Measurements from ENCODE around the gene HNRNPA3.

Gene HNRNPA3

DNA sequence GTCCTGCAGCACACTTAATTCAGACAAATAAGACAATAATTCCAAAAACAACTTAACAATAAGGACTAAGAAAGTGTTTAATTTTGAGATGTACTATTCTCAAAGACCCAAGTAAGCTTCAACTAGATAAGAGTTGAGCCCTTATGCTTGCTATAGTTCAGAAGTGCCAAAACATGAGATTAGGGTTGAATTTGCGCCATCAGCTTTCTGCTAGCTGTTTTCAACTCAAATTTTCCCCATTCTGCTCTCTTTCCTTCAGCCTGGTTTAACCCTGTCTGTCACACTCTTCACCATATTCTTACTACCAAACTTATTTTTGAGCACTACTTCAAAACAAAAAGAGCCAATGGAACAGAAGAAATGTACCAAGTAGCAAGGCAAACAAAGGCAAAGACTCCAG lies 47.8 kb downstream of the HNRNPA3 start (continued):
- no peak for TF ChIP-seq ZNF571 (tag by site-specific recombination; IDR thresholded peaks at IDR 0.05)
- no peak for TF ChIP-seq ZSCAN23 (tag by site-specific recombination; IDR thresholded peaks at IDR 0.05)
- TF ChIP-seq ZNF292 (tag by site-specific recombination; IDR thresholded peaks at IDR 0.05; ENCODE audit: borderline replicate concordance, low read depth): no peak
- TF ChIP-seq ZFP41 (tag by site-specific recombination; IDR thresholded peaks at IDR 0.05; ENCODE audit: borderline replicate concordance): no peak
- no peak for TF ChIP-seq ZNF530 (tag by site-specific recombination; IDR thresholded peaks at IDR 0.05; ENCODE audit: low read depth)
- no peak for TF ChIP-seq ZNF274 (IDR thresholded peaks at IDR 0.05; ENCODE audit: low read length)
- no peak for TF ChIP-seq ZNF274 (tag by site-specific recombination; IDR thresholded peaks at IDR 0.05; ENCODE audit: borderline replicate concordance)
- TF ChIP-seq ZBTB21 (tag by site-specific recombination; IDR thresholded peaks at IDR 0.05): no peak
- TF ChIP-seq, protein P1, sequence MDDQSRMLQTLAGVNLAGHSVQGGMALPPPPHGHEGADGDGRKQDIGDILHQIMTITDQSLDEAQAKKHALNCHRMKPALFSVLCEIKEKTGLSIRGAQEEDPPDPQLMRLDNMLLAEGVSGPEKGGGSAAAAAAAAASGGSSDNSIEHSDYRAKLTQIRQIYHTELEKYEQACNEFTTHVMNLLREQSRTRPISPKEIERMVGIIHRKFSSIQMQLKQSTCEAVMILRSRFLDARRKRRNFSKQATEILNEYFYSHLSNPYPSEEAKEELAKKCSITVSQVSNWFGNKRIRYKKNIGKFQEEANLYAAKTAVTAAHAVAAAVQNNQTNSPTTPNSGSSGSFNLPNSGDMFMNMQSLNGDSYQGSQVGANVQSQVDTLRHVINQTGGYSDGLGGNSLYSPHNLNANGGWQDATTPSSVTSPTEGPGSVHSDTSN (CRISPR knock-in tag; IDR thresholded peaks at IDR 0.05): no peak
- no peak for TF ChIP-seq ZNF473 (tag by site-specific recombination; IDR thresholded peaks at IDR 0.05)

GRCh38 chr2:177261116-177262060 lies 48.8 kb downstream of the HNRNPA3 start:
- H3K9me3 ChIP-seq (ENCODE audit: control insufficient read depth, insufficient read depth, low read depth, low read length): no peaks in the 10 kb centered on the region
- TF ChIP-seq SCRT2 (tag by site-specific recombination; IDR thresholded peaks at IDR 0.05): 0 out of 2 replicates have a peak, but pooled peaks have one; percentile 12
- TF ChIP-seq, protein P2, sequence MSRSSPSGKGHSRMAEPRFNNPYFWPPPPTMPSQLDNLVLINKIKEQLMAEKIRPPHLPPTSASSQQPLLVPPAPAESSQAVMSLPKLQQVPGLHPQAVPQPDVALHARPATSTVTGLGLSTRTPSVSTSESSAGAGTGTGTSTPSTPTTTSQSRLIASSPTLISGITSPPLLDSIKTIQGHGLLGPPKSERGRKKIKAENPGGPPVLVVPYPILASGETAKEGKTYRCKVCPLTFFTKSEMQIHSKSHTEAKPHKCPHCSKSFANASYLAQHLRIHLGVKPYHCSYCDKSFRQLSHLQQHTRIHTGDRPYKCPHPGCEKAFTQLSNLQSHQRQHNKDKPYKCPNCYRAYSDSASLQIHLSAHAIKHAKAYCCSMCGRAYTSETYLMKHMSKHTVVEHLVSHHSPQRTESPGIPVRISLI (tag by site-specific recombination; IDR thresholded peaks at IDR 0.05): no peak
- H3K27ac ChIP-seq (ENCODE audit: extremely low read depth, low read depth, low read length): no peak overlapping the region
- POLR2A ChIA-PET: interaction anchor here (0.9 kb wide), 1 partner anchor 134 kb away, joined by 3 read pairs; no protein-coding TSS in a partner anchor
- H3K36me3 ChIP-seq (ENCODE audit: control insufficient read depth in 2 of 2, insufficient read depth in 1 of 2, low read length in 2 of 2): peaks cover 0 to 3% of the 10 kb centered on the region in 2 experiments; a peak in 1 of 3 replicates
- H3K4me1 ChIP-seq (ENCODE audit: control insufficient read depth, insufficient read depth, low read length): peaks cover 12% of the 10 kb centered on the region
- H3K4me3 ChIP-seq (ENCODE audit: low read depth, low read length): peak overlapping the region; percentile 95; the same call in 1 of the 2 replicates
- CTCF ChIA-PET: interaction anchor here (0.6 to 1.5 kb wide), 4 partner anchors 8 to 480 kb away, joined by 3 to 6 read pairs (median 3); no protein-coding TSS in a partner anchor

GRCh38 chr2:177262092-177262491 lies 49.5 kb downstream of the HNRNPA3 start:
- H3K4me3 ChIP-seq (ENCODE audit: low read depth, low read length): peak overlapping the region; percentile 95
- ChIA-PET CTCF (interaction anchor here (0.7 to 2.6 kb wide), 3 partner anchors 9 to 178 kb away, joined by 3 to 25 read pairs (median 5); no protein-coding TSS in a partner anchor), POLR2A (no interaction called here)
- H3K27ac ChIP-seq (ENCODE audit: extremely low read depth, low read depth, low read length): no peak overlapping the region
- H3K9me3 ChIP-seq (ENCODE audit: control insufficient read depth, insufficient read depth, low read depth, low read length): no peaks in the 10 kb centered on the region
- peaks cover 12% of the 10 kb centered on the region for H3K4me1 ChIP-seq (ENCODE audit: control insufficient read depth, insufficient read depth, low read length)
- peaks cover 0 to 3% of the 10 kb centered on the region in 2 experiments; a peak in 1 of 3 replicates for H3K36me3 ChIP-seq (ENCODE audit: control insufficient read depth in 2 of 2, insufficient read depth in 1 of 2, low read length in 2 of 2)
- TF ChIP-seq RBAK (tag by site-specific recombination; IDR thresholded peaks at IDR 0.05): no peak
- TF ChIP-seq ZNF114 (tag by site-specific recombination; IDR thresholded peaks at IDR 0.05): no peak
- TF ChIP-seq, protein P3, sequence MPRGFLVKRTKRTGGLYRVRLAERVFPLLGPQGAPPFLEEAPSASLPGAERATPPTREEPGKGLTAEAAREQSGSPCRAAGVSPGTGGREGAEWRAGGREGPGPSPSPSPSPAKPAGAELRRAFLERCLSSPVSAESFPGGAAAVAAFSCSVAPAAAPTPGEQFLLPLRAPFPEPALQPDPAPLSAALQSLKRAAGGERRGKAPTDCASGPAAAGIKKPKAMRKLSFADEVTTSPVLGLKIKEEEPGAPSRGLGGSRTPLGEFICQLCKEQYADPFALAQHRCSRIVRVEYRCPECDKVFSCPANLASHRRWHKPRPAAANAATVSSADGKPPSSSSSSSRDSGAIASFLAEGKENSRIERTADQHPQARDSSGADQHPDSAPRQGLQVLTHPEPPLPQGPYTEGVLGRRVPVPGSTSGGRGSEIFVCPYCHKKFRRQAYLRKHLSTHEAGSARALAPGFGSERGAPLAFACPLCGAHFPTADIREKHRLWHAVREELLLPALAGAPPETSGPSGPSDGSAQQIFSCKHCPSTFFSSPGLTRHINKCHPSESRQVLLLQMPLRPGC (tag by site-specific recombination; IDR thresholded peaks at IDR 0.05): no peak
- no peak for TF ChIP-seq CTCF (tag by site-specific recombination; IDR thresholded peaks at IDR 0.05)
- no peak for TF ChIP-seq ZNF37A (tag by site-specific recombination; IDR thresholded peaks at IDR 0.05)
- TF ChIP-seq, protein P4, sequence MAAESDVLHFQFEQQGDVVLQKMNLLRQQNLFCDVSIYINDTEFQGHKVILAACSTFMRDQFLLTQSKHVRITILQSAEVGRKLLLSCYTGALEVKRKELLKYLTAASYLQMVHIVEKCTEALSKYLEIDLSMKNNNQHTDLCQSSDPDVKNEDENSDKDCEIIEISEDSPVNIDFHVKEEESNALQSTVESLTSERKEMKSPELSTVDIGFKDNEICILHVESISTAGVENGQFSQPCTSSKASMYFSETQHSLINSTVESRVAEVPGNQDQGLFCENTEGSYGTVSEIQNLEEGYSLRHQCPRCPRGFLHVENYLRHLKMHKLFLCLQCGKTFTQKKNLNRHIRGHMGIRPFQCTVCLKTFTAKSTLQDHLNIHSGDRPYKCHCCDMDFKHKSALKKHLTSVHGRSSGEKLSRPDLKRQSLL (tag by site-specific recombination; IDR thresholded peaks at IDR 0.05): no peak
- TF ChIP-seq ZNF140 (tag by site-specific recombination; IDR thresholded peaks at IDR 0.05): no peak
- no peak for TF ChIP-seq ZNF510 (tag by site-specific recombination; IDR thresholded peaks at IDR 0.05; ENCODE audit: insufficient replicate concordance)
- TF ChIP-seq PRDM10 (tag by site-specific recombination; IDR thresholded peaks at IDR 0.05): peak; percentile 73
